Stimulated activated CD4-positive, alpha-beta T cell treated with anti-CD3 and anti-CD28 coated beads, Interleukin-2, amount 100 ng/mL, for 24 hours (primary cell): ENCODE measurements around the gene CYB561A3.

ENCODE experiments used
- DNase-seq, 2 donors: peaks; one replicate each; pipeline ENCODE4 v3.0.0-alpha.2; 2020

The CYB561A3 gene

GRCh38 chr11:61343792-61344745 is 17.6 kb downstream of the CYB561A3 start:
- no peak for DNase-seq

GRCh38 chr11:61342207-61342803 is 19.4 kb downstream of the CYB561A3 start:
- DNase-seq = no peak

GRCh38 chr11:61341706-61342105 is 20.0 kb downstream of the CYB561A3 start:
- DNase-seq = no peak

- no peak for DNase-seq
These were observed 20.7 kb downstream of the CYB561A3 start for GRCh38 chr11:61340979-61341378.

GRCh38 chr11:61339490-61339878 is 22.2 kb downstream of the CYB561A3 start:
- no peak for DNase-seq

- no peak for DNase-seq
These were observed 22.7 kb downstream of the CYB561A3 start for GRCh38 chr11:61338783-61339489.

- no peak for DNase-seq
These were observed 23.8 kb downstream of the CYB561A3 start for GRCh38 chr11:61337706-61338470.

GRCh38 chr11:61336171-61336935 is 25.3 kb downstream of the CYB561A3 start:
- DNase-seq = peak; percentile 83 to 86

GRCh38 chr11:61335355-61335710 is 26.3 kb downstream of the CYB561A3 start:
- DNase-seq = no peak

- DNase-seq = no peak
These were observed 27.0 kb downstream of the CYB561A3 start for GRCh38 chr11:61334434-61335354.

- peak; percentile 23 to 36 for DNase-seq
These were observed 27.9 kb downstream of the CYB561A3 start for GRCh38 chr11:61333550-61334433.

- DNase-seq = peak; percentile 97 to 98
These were observed 28.7 kb downstream of the CYB561A3 start, which contains the start of the genes DDB1 and TKFC for GRCh38 chr11:61332797-61333549. TSS of gene DDB1 (minus strand) at chr11:61333105. CDS start at chr11:61332968, 137 bp downstream. TSS of gene TKFC (plus strand) at chr11:61333228. CDS start at chr11:61334729, 1,501 bp downstream.

GRCh38 chr11:61332281-61332796 is 29.3 kb downstream of the CYB561A3 start:
- peak; percentile 11 to 22 for DNase-seq

- no peak for DNase-seq
These were observed 30.0 kb downstream of the CYB561A3 start for GRCh38 chr11:61331651-61332050.

GRCh38 chr11:61329871-61330270 is 31.8 kb downstream of the CYB561A3 start:
- no peak for DNase-seq

- no peak for DNase-seq
These were observed 33.3 kb downstream of the CYB561A3 start for GRCh38 chr11:61328351-61328750.

GRCh38 chr11:61327669-61328071 is 34.0 kb downstream of the CYB561A3 start:
- no peak for DNase-seq

- DNase-seq = no peak
These were observed 35.9 kb downstream of the CYB561A3 start for GRCh38 chr11:61325649-61326414.
